GM12865 (cell line): ENCODE results near the gene ZNF143.
"Not testable (repeated sequence)": the region's sequence is repeated elsewhere in the genome, so short reads cannot be mapped to it uniquely, and the experiment has no call there.

Source experiments
- DNase-seq: peaks from one replicate; pipeline ENCODE4 v3.0.0; 2010; ENCODE audit warnings: low read depth
- H3K4me3 ChIP-seq: 2 replicates; pipeline ENCODE4 v1.5.1; 2011; ENCODE audit warnings: mild to moderate bottlenecking, low read depth, low read length, control low read depth
- CTCF ChIP-seq: IDR thresholded peaks from 2 replicates; pipeline ENCODE4 v1.5.1; 2011; ENCODE audit warnings: low read length, control low read depth, low read depth, inconsistent platforms; ENCODE audit not compliant: insufficient read depth; ENCODE audit errors: missing control alignments

Gene ZNF143

GRCh38 chr11:9460322-9461062, at the start of gene ZNF143:
Gene ZNF143 (plus strand): TSS chr11:9461012. CDS start chr11:9471309, 10,297 bp downstream.
- no peak for TF ChIP-seq CTCF
- DNase-seq, result peak; percentile 100

DNA sequence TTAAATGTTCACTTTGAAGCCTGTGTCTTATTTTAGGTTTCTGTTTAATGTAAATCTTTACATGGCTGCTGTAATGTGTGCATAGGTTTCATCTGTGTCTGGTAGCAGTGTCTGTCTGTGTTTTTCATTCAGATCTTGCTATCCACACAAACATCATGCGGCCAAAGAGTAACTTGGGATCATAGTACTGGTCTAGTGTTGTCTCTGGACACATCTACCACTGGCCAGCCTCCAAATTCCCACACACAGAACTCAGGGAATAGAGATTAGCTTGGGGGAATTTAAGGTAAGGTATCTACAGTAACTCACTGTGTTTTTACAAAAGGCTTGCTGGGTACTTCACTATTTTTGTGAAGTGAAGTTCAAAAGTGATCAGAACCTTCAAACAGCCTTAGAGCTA, 32.1 kb upstream of the ZNF143 start:
- H3K4me3 ChIP-seq, result no peak overlapping the region
- TF ChIP-seq CTCF, result no peak
- no peak for DNase-seq

More at GRCh38 chr11:9460322-9461062, at the start of gene ZNF143:
- peak within 1 kb of the TSS; percentile 92 for H3K4me3 ChIP-seq

GRCh38 chr11:9438611-9439010, 22.2 kb upstream of the ZNF143 start:
- TF ChIP-seq CTCF, result no peak
- no peak for DNase-seq
- no peak overlapping the region for H3K4me3 ChIP-seq

DNA sequence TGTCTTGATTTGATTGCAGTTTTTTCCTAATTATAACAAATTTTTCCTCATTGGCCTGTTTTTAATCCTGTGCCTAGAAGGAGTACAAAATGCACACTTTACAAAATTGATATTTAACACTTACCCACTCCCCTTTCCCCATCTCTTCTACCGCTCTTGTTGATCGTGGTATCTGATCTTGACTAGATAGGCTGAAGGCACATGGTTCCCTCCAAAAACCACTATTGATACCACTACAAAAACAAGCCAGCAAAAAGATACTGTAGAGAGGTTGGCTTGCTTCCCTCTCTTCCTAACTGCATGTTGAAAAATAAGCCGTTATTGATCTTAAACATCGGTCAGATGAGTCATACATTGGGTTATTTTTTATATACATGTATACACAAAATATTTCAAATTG, 14.6 kb upstream of the ZNF143 start:
- no peak overlapping the region for H3K4me3 ChIP-seq
- no peak for TF ChIP-seq CTCF
- DNase-seq, result no peak

- no peak for TF ChIP-seq CTCF
- DNase-seq, result no peak
- H3K4me3 ChIP-seq, result no peak overlapping the region
Measured at GRCh38 chr11:9448576-9449352, 12.0 kb upstream of the ZNF143 start.

GRCh38 chr11:9452023-9452422, 8.8 kb upstream of the ZNF143 start:
- H3K4me3 ChIP-seq, DNase-seq: not testable (repeated sequence)

GRCh38 chr11:9455722-9456121, 5.1 kb upstream of the ZNF143 start:
- no peak overlapping the region for H3K4me3 ChIP-seq
- TF ChIP-seq CTCF, result no peak
- no peak for DNase-seq
